Activated CD4-positive, alpha-beta T cell treated with anti-CD3 and anti-CD28 coated beads, Interleukin-2, Interleukin-4, amounts not matched to agents 100 ng/mL and 50 ng/mL, durations not matched to agents 16 hours and 8 hours (primary cell): Measurements from ENCODE around the gene FARP2.

Experiments used
- DNase-seq: peaks from one replicate; pipeline ENCODE4 v3.0.0-alpha.2; 2020; ENCODE audit warnings: low spot score

The FARP2 gene

GRCh38 chr2:241490825-241491506, 134.9 kb downstream of the FARP2 start:
- no peak for DNase-seq

- no peak for DNase-seq
Measured at GRCh38 chr2:241491549-241492173, 135.6 kb downstream of the FARP2 start.

- DNase-seq = no peak
Measured at GRCh38 chr2:241492174-241492565, 136.1 kb downstream of the FARP2 start.

- no peak for DNase-seq
Measured at GRCh38 chr2:241493092-241493491, 137.0 kb downstream of the FARP2 start.

- DNase-seq = no peak
Measured at GRCh38 chr2:241494311-241494908, 138.3 kb downstream of the FARP2 start.

- DNase-seq = no peak
Measured at GRCh38 chr2:241495172-241496002, 139.3 kb downstream of the FARP2 start.

- DNase-seq = no peak
Measured at GRCh38 chr2:241496003-241496707, 140.1 kb downstream of the FARP2 start.

- DNase-seq = no peak
Measured at GRCh38 chr2:241496904-241497877, 141.1 kb downstream of the FARP2 start.

GRCh38 chr2:241498115-241499070, 142.3 kb downstream of the FARP2 start:
- no peak for DNase-seq

- no peak for DNase-seq
Measured at GRCh38 chr2:241499146-241499965, 143.3 kb downstream of the FARP2 start.

- no peak for DNase-seq
Measured at GRCh38 chr2:241500016-241500415, 143.9 kb downstream of the FARP2 start.

- DNase-seq = no peak
Measured at GRCh38 chr2:241500431-241500975, 144.4 kb downstream of the FARP2 start.

GRCh38 chr2:241501099-241501541, 145.0 kb downstream of the FARP2 start:
- DNase-seq = no peak

- no peak for DNase-seq
Measured at GRCh38 chr2:241501551-241501950, 145.5 kb downstream of the FARP2 start.

- no peak for DNase-seq
Measured at GRCh38 chr2:241502281-241502680, 146.2 kb downstream of the FARP2 start.

GRCh38 chr2:241503776-241504392, 147.8 kb downstream of the FARP2 start:
- no peak for DNase-seq

- DNase-seq = no peak
Measured at GRCh38 chr2:241505086-241505780, 149.1 kb downstream of the FARP2 start.
